Stimulated activated CD8-positive, alpha-beta memory T cell treated with anti-CD3 and anti-CD28 coated beads, Interleukin-4, amount 100 ng/mL, for 4 hours (primary cell): ENCODE data around the gene QPCT.
"Not testable (repeated sequence)": the region's sequence is repeated elsewhere in the genome, so short reads cannot be mapped to it uniquely, and the experiment has no call there.

Experiments
- DNase-seq, 2 donors: peaks; one replicate each; pipeline ENCODE4 v3.0.0-alpha.2; 2020; ENCODE audit warnings: low read depth in 2 of 2, low spot score in 1 of 2

The QPCT gene

DNA sequence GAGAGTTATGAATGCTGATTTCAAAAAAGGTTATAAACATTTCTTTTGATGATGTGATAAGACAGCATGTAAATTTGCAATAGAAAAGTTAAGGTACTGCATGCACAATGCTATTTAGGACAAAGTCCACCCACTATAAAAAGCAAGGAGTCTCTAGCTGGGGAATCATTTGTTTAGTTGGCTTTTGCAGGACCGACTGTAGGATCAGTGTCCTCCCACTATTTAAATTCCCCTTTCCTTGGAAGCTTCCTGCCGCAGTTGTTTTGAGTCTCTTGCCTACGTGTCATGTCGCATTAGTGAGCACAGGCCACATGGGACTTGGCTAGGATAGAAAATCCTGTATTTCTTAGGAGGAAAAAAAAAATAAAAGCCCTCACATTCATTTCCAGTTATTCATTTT is 13.1 kb downstream of the QPCT start:
- DNase-seq: no peak

GRCh38 chr2:37358466-37358865 is 14.0 kb downstream of the QPCT start:
- no peak for DNase-seq

DNA sequence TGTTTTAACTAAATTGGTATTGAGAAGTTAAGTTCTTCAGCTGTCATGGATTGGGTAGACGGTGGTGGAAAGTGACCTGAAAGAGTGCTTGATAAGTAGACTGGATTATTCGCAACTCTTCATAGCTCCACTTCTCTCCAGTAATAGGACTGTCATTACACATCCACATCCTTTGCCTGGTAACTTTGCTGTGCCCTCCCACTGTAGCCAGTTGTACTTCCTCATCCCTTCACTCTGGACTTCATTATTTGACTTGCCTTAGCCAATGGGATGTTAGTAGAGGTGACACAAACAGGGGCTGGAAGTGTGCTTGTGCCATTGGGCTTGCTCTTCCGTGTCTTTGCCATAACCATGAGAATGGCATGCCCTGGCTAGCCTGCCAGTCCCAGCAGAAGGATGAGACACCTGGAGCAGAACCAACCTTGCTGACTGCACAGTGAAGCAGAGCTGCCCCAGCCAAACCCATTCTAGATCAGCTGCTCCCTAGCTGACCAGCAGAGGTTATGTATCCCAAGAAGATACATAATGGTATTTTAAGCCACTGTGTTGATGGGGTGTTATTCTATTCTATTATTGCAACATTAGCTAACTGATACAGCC is 16.9 kb downstream of the QPCT start:
- DNase-seq: no peak

- no peak for DNase-seq
Observed at GRCh38 chr2:37361994-37362698, 17.7 kb downstream of the QPCT start.

DNA sequence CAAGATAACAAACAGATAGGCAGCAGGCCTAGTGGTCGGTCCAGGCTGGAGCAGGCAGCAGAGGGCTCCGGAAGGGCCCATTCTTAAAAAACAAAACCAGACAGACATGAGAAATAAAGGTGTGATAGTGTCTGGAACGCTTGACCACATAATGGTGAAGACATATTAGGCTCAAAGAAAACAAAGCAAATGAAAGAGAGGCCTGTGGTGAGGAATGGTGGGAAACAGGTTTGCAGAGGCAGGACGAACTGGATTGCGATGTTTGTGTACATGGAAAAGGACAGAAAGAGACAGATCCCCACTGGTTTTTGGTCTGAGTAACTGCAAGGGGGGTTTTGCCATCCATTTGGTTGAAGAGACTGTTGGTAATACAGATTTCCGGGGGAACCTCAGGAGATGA is 19.9 kb downstream of the QPCT start:
- DNase-seq: no peak

- no peak for DNase-seq
Observed at GRCh38 chr2:37365669-37366068, 21.2 kb downstream of the QPCT start.

DNA sequence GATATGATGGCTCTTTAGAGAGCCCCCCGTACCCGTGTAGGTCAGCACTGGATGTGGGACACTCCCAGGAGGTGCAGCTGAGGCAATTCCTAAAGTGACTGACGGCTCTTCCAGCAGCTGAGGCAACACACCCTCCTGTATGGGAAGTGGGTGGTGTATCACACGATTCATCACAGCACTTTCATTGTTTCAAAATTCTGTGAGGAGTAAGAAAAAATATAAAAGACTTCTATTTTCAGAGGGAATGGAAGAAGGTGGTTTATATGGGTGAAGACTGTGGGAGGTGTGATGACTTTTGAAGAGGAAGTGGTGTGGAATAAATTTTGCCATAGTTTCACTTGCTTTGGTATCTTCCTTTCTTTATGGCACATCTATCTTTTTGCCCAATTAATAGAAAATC is 22.3 kb downstream of the QPCT start:
- DNase-seq: no peak

GRCh38 chr2:37367310-37367709 is 22.9 kb downstream of the QPCT start:
- DNase-seq: no peak

DNA sequence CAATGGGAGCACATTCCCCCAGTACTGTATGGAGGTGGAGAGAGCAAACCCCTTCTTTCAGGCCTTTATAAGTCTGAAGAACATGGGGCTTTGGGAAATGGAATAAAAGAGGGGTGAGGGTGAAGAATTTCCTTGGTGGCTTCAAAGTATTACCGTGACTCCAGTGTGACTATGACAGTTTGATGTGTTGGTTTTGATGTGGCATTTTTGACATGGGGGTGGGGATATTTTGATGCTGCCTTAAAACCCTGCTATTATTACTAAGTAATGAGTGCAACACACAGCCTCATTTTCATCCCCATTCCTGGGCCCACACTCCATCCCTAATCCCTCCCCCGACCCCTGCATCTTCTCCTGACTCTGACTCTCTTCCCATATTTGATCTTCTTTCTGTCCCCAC is 23.6 kb downstream of the QPCT start:
- no peak for DNase-seq

- no peak for DNase-seq
Observed at GRCh38 chr2:37370666-37371065, 26.2 kb downstream of the QPCT start.

GRCh38 chr2:37372000-37372399 is 27.6 kb downstream of the QPCT start:
- no peak for DNase-seq

DNA sequence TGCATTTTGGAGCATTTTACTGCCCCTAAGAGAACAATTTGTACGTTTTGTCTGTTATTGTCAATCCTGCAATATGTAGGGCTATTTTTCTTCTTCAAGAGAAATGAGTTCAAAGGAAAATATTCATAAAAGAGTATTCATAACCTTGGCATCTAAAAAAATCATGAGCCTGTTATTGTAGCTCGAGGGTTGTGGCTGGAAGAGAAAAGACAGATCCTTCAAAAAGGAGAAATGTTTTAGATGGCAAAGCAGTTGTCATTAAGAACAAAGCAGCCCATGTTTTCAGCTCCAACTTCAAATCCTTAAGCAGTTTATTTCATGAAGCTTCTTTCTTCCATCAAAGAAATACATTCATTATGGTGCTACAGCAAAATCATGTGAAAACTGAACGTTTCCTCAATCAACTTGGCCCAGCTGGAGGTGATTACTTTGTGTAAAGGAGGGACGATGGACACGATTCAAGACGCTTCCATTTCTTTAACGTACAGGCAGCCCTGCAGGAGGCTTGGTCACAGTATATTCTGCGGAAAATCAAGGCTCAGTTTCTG is 31.4 kb downstream of the QPCT start:
- no peak for DNase-seq

DNA sequence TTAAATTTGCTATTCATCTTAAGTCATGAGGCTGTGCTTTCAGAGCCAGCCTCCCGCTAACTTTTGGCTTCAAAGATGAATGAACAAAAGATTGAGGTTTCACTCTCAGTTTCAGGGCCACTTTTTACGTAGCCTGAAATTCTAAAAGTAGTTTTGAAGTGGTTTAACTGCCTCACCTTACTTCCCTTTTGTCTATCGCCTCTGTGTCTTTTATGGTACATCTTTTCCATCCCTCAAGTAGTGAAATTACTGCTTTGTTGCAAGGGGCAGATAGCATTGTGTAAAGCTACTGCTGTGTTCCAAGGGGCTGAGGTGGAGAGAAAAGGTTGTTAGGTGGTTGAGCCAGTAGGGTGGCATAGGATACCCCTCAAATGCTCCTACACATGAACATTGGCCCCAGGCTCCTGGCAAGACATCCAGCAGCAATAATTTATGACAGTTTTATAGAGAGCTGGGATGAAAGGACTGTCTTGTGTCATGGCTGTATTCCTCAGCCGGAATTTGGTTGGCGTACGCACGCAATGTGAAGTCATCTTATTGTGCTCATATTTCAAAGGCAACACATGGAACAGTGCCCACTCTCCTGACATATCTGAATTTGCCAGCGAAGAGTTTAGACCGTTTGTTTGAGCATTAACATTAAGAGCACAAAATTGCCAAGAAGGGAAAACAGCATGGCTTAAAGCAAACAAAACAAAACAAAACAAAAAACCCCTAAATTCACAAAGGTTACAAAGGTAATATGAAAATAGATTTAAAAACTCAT is 32.2 kb downstream of the QPCT start:
- no peak for DNase-seq

- DNase-seq: no peak
Observed at GRCh38 chr2:37377187-37377532, 32.7 kb downstream of the QPCT start.

DNA sequence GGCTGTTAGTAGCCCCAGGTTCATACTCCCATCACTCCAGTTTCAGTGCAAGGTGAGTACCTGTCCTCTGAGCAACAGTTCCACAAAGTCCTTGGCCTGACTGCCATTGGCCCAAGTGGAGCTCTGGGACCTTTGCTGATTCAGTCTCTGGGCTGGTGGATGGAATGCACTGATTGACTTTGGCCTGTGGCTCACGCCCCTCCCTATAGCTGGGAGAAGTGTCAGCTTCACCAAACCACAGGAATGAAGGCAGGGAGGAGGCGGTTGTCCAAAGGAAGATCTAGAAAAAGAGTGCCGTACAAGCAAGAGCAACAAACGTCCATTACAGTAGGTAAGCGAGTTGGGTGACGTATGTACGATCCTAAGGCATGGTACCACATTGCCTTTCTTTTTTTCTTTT is 34.0 kb downstream of the QPCT start:
- no peak for DNase-seq

DNA sequence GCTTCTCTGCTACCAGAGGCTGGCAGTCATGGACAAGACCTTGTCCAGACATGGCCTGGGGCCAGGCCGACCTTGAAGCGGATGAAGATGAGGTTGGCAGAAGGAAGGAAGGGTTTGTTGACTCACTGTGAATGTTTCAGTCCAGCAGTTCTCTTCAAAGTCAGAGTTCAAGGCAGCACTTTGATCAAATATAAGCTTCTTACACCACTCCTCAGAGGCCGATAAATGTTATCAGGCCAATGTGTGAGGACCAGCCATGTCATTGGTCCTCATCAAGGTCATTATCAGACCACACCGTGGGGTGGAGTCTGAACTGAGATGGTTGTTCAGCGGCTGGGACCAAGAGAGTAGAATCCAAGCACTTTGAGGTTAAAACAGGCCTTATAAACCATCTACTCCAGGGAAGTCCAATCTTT is 35.5 kb downstream of the QPCT start:
- no peak for DNase-seq

- not testable (repeated sequence) for DNase-seq
Observed at GRCh38 chr2:37380787-37381186, 36.4 kb downstream of the QPCT start.

DNA sequence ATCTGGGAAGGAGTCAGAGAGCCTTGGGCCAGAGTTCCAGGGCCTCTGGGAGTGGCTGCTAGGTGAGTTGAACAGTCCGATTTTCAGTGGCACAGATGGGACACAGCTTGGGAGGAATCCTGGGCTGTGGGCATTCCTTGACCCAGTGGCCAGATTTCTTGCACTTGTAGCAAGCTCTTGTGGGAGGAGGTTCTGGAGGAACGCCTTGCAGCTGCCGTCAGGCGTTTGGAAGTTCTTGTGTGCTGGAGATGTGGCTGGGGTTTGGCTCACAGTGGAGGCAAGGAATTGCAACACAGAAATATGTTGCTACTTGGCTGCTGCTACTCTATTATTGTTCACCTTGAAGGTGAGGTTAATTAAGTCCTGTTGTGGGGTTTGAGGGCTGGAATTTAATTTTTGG is 39.8 kb downstream of the QPCT start:
- DNase-seq: not testable (repeated sequence)

GRCh38 chr2:37387148-37387835 is 42.9 kb downstream of the QPCT start:
- DNase-seq: no peak

GRCh38 chr2:37388074-37388473 is 43.6 kb downstream of the QPCT start:
- DNase-seq: no peak

DNA sequence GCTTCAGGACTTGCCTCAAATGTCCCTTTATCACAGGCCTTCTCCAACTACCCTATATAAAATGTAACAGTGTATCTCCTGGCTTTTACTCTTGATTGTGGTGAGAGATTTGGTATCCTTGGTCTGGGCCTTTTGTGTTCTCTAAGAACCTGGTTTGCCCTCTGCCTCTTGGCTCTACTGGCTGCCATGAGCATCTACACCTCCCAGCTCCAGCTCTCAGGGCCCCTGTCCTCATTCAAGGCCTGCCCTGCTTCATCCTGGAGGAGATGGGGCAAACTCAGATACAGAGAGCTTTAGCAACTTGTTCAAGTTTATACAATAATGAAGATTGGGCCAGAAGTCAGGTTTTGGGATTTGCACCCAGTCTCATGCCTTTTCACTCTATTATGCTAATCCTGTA is 45.0 kb downstream of the QPCT start:
- no peak for DNase-seq
